Immature natural killer cell (primary cell): Measurements from ENCODE around the gene RNF113A. TPM values are rescaled to one million over a fixed set of nuclear protein-coding genes. Genes with fewer than 3 reads are reported as not detected.
"Not testable (repeated sequence)": the region's sequence is repeated elsewhere in the genome, so short reads cannot be mapped to it uniquely, and the experiment has no call there.

Experiments
- DNase-seq, 3 donors: peaks; one replicate each; pipeline ENCODE4 v3.0.0; 2022; ENCODE audit warnings: mixed read lengths in 1 of 3
- H3K27ac Mint-ChIP-seq, 6 donors: one replicate each; pipeline ENCODE4 v1.8.0; 2020; ENCODE audit warnings: mixed read lengths in 6 of 6, mild to moderate bottlenecking in 5 of 6, inconsistent platforms in 4 of 6, moderate library complexity in 3 of 6
- H3K27me3 Mint-ChIP-seq, 3 donors: one replicate each; pipeline ENCODE4 v1.8.0; 2020 to 2021; ENCODE audit warnings: low read depth in 3 of 3, mild to moderate bottlenecking in 3 of 3, mixed read lengths in 3 of 3, moderate library complexity in 3 of 3, inconsistent platforms in 1 of 3
- H3K36me3 Mint-ChIP-seq, 3 donors: one replicate each; pipeline ENCODE4 v1.8.0; 2020; ENCODE audit warnings: mixed read lengths in 3 of 3, inconsistent platforms in 2 of 3, mild to moderate bottlenecking in 2 of 3
- H3K4me1 Mint-ChIP-seq, 2 donors: one replicate each; pipeline ENCODE4 v1.8.0; 2020; ENCODE audit warnings: inconsistent platforms in 2 of 2, mild to moderate bottlenecking in 2 of 2, mixed read lengths in 2 of 2, moderate library complexity in 1 of 2
- H3K4me3 Mint-ChIP-seq, 5 donors: one replicate each; pipeline ENCODE4 v1.8.0; 2020; ENCODE audit warnings: mild to moderate bottlenecking in 5 of 5, mixed read lengths in 5 of 5, inconsistent platforms in 3 of 5, moderate library complexity in 3 of 5
- H3K9me3 Mint-ChIP-seq, 6 donors: one replicate each; pipeline ENCODE4 v1.8.0; 2020; ENCODE audit warnings: mild to moderate bottlenecking in 6 of 6, mixed read lengths in 6 of 6, inconsistent platforms in 4 of 6, moderate library complexity in 3 of 6
- polyA plus RNA-seq, 3 donors: library from polyadenylated mRNA; unstranded; fragments of 300-500 nt; fragmentation: Illumina TruSeq; gene quantifications; one replicate each; pipeline ENCODE4 v1.2.3, GENCODE V29; 2021

Gene RNF113A
- polyA plus RNA-seq, result 10 to 100 TPM; 69.9 to 83.8 (median 72.7) TPM

GRCh38 chrX:119871599-119872395, at the start of gene RNF113A, which contains the start of gene NDUFA1:
TSS of gene RNF113A (minus strand) at chrX:119871733. CDS start at chrX:119871613, 120 bp downstream.
TSS of gene NDUFA1 (plus strand) at chrX:119871832. CDS start at chrX:119871912, 80 bp downstream.
- peaks cover 0 to 3% (median 0%) of the 10 kb centered on the region in 3 donors for H3K36me3 Mint-ChIP-seq
- peaks cover 20 to 53% of the 10 kb centered on the region in 2 donors for H3K4me1 Mint-ChIP-seq
- H3K9me3 Mint-ChIP-seq, result peaks cover 0 to 2% (median 0%) of the 10 kb centered on the region in 6 donors
- peak; percentile 85 to 86 (median 86) for DNase-seq
- peak within 1 kb of the TSS; percentile 95 to 99 (median 98) for H3K27ac Mint-ChIP-seq
- H3K27me3 Mint-ChIP-seq, result peaks cover 0 to 11% (median 7%) of the 10 kb centered on the region in 3 donors
- peak within 1 kb of the TSS; percentile 94 to 100 (median 96) for H3K4me3 Mint-ChIP-seq

- Mint-ChIP-seq H3K27me3 (peaks cover 0 to 4% (median 0%) of the 10 kb centered on the region in 3 donors), H3K4me3 (no peak overlapping the region)
Measured at GRCh38 chrX:119919835-119920585, 48.5 kb upstream of the RNF113A start.

GRCh38 chrX:119917877-119918276, 46.3 kb upstream of the RNF113A start:
- Mint-ChIP-seq H3K4me3 (no peak overlapping the region), H3K36me3 (peaks cover 0 to 4% (median 0%) of the 10 kb centered on the region in 3 donors), H3K27me3 (peaks cover 0 to 4% (median 0%) of the 10 kb centered on the region in 3 donors), H3K4me1 (no peaks in the 10 kb centered on the region), H3K27ac (no peak overlapping the region), H3K9me3 (no peaks in the 10 kb centered on the region)
- DNase-seq, result no peak

More at GRCh38 chrX:119919835-119920585, 48.5 kb upstream of the RNF113A start:
- H3K9me3 Mint-ChIP-seq, result no peaks in the 10 kb centered on the region
- no peaks in the 10 kb centered on the region for H3K4me1 Mint-ChIP-seq
- peaks cover 0 to 4% (median 1%) of the 10 kb centered on the region in 3 donors for H3K36me3 Mint-ChIP-seq
- H3K27ac Mint-ChIP-seq, result no peak overlapping the region
- no peak for DNase-seq

GRCh38 chrX:119916310-119916709, 44.8 kb upstream of the RNF113A start:
- H3K36me3 Mint-ChIP-seq, result peaks cover 0 to 4% (median 0%) of the 10 kb centered on the region in 3 donors
- H3K4me1 Mint-ChIP-seq, result no peaks in the 10 kb centered on the region
- no peak for DNase-seq
- no peak overlapping the region for H3K27ac Mint-ChIP-seq
- H3K27me3 Mint-ChIP-seq, result peaks cover 0 to 4% (median 0%) of the 10 kb centered on the region in 3 donors
- no peaks in the 10 kb centered on the region for H3K9me3 Mint-ChIP-seq
- H3K4me3 Mint-ChIP-seq, result no peak overlapping the region

- H3K36me3 Mint-ChIP-seq, result no peaks in the 10 kb centered on the region
- H3K9me3 Mint-ChIP-seq, result no peaks in the 10 kb centered on the region
- peaks cover 0 to 1% (median 1%) of the 10 kb centered on the region in 3 donors for H3K27me3 Mint-ChIP-seq
- no peak overlapping the region for H3K27ac Mint-ChIP-seq
- DNase-seq, result no peak
- H3K4me3 Mint-ChIP-seq, result no peak overlapping the region
- H3K4me1 Mint-ChIP-seq, result no peaks in the 10 kb centered on the region
Measured at GRCh38 chrX:119900976-119901375, 29.4 kb upstream of the RNF113A start.

- Mint-ChIP-seq H3K27ac (no peak overlapping the region), H3K4me1 (no peaks in the 10 kb centered on the region), H3K27me3 (peaks cover 0 to 1% (median 0%) of the 10 kb centered on the region in 3 donors), H3K9me3 (no peaks in the 10 kb centered on the region), H3K4me3 (no peak overlapping the region), H3K36me3 (no peaks in the 10 kb centered on the region)
- DNase-seq, result no peak
Measured at GRCh38 chrX:119899125-119899524, 27.6 kb upstream of the RNF113A start.

- Mint-ChIP-seq H3K27ac (no peak within 1 kb of the TSS), H3K9me3 (no peaks in the 10 kb centered on the region), H3K36me3 (no peaks in the 10 kb centered on the region), H3K27me3 (peaks cover 0 to 2% (median 1%) of the 10 kb centered on the region in 3 donors), H3K4me3 (no peak within 1 kb of the TSS), H3K4me1 (no peaks in the 10 kb centered on the region)
- no peak for DNase-seq
Measured at GRCh38 chrX:119895843-119896326, 24.4 kb upstream of the RNF113A start, which contains the start of gene AKAP14. TSS of gene AKAP14 (plus strand) at chrX:119895893. CDS start at chrX:119903224, 7,331 bp downstream.

GRCh38 chrX:119891961-119892692, 20.6 kb upstream of the RNF113A start:
- not testable (repeated sequence) for DNase-seq, H3K27ac Mint-ChIP-seq, H3K9me3 Mint-ChIP-seq, H3K36me3 Mint-ChIP-seq, H3K27me3 Mint-ChIP-seq, H3K4me3 Mint-ChIP-seq, H3K4me1 Mint-ChIP-seq

- H3K4me1 Mint-ChIP-seq, result peaks cover 12 to 14% of the 10 kb centered on the region in 2 donors
- not testable (repeated sequence) for DNase-seq, H3K27me3 Mint-ChIP-seq, H3K36me3 Mint-ChIP-seq, H3K4me3 Mint-ChIP-seq, H3K9me3 Mint-ChIP-seq, H3K27ac Mint-ChIP-seq
Measured at GRCh38 chrX:119890626-119891025, 19.1 kb upstream of the RNF113A start.

GRCh38 chrX:119887721-119888425, 16.3 kb upstream of the RNF113A start:
- Mint-ChIP-seq H3K9me3 (peaks cover 0 to 2% (median 0%) of the 10 kb centered on the region in 6 donors), H3K4me3 (peak overlapping the region in 3 of 5 donors; percentile 36 to 60 (median 55)), H3K27me3 (peaks cover 0 to under 1% (median 0%) of the 10 kb centered on the region in 3 donors), H3K36me3 (no peaks in the 10 kb centered on the region), H3K4me1 (peaks cover 13 to 14% of the 10 kb centered on the region in 2 donors), H3K27ac (no peak overlapping the region)
- peak; percentile 43 to 59 (median 46) for DNase-seq

GRCh38 chrX:119885554-119886428, 14.3 kb upstream of the RNF113A start:
- peak; percentile 35 to 48 (median 37) for DNase-seq
- Mint-ChIP-seq H3K9me3 (peaks cover 0 to 2% (median 0%) of the 10 kb centered on the region in 6 donors), H3K36me3 (no peaks in the 10 kb centered on the region), H3K4me3 (peak overlapping the region; percentile 42 to 67 (median 52)), H3K27ac (peak overlapping the region in 3 of 6 donors; percentile 24 to 46 (median 31)), H3K27me3 (no peaks in the 10 kb centered on the region), H3K4me1 (peaks cover 13 to 14% of the 10 kb centered on the region in 2 donors)
